Sigmoid colon (tissue), 4 donors: ENCODE measurements around the gene C7orf33.

Experiments used
- EP300 ChIP-seq, 4 donors: sonication (generic); formaldehyde crosslinking; IDR thresholded peaks; one replicate each; pipeline ENCODE4 v1.6.1; 2017; ENCODE audit warnings: antibody characterized with exemption in 4 of 4
- POLR2A ChIP-seq, 2 donors: fragments of 450-650 bp; IDR thresholded peaks; one replicate each; pipeline ENCODE4 v1.6.1; 2016; ENCODE audit warnings: antibody characterized with exemption in 2 of 2, mild to moderate bottlenecking in 2 of 2, moderate library complexity in 2 of 2
- POLR2AphosphoS5 ChIP-seq, 4 donors: sonication (generic); formaldehyde crosslinking; IDR thresholded peaks; one replicate each; pipeline ENCODE4 v1.6.1; 2017; ENCODE audit warnings: antibody characterized with exemption in 4 of 4
- TF ChIP-seq, protein P1 (sequence below), 4 experiments: fragments of 450-650 bp in 3 of 4; fragments of 200-600 bp in 1 of 4; IDR thresholded peaks; one replicate each; pipeline ENCODE4 v1.5.1; 2016 to 2019; ENCODE audit warnings: antibody characterized with exemption in 4 of 4, mild to moderate bottlenecking in 3 of 4, moderate library complexity in 2 of 4

- TF ChIP-seq EP300 (IDR thresholded peaks at IDR 0.05) (no peak), POLR2A (IDR thresholded peaks at IDR 0.05) (no peak), POLR2AphosphoS5 (IDR thresholded peaks at IDR 0.05) (no peak)
- TF ChIP-seq, protein P1, sequence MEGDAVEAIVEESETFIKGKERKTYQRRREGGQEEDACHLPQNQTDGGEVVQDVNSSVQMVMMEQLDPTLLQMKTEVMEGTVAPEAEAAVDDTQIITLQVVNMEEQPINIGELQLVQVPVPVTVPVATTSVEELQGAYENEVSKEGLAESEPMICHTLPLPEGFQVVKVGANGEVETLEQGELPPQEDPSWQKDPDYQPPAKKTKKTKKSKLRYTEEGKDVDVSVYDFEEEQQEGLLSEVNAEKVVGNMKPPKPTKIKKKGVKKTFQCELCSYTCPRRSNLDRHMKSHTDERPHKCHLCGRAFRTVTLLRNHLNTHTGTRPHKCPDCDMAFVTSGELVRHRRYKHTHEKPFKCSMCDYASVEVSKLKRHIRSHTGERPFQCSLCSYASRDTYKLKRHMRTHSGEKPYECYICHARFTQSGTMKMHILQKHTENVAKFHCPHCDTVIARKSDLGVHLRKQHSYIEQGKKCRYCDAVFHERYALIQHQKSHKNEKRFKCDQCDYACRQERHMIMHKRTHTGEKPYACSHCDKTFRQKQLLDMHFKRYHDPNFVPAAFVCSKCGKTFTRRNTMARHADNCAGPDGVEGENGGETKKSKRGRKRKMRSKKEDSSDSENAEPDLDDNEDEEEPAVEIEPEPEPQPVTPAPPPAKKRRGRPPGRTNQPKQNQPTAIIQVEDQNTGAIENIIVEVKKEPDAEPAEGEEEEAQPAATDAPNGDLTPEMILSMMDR (IDR thresholded peaks at IDR 0.05) = no peak
Observed at GRCh38 chr7:148623586-148624282, 33.2 kb downstream of the C7orf33 start.
